ENCODE results near the gene OXA1L.

DNA sequence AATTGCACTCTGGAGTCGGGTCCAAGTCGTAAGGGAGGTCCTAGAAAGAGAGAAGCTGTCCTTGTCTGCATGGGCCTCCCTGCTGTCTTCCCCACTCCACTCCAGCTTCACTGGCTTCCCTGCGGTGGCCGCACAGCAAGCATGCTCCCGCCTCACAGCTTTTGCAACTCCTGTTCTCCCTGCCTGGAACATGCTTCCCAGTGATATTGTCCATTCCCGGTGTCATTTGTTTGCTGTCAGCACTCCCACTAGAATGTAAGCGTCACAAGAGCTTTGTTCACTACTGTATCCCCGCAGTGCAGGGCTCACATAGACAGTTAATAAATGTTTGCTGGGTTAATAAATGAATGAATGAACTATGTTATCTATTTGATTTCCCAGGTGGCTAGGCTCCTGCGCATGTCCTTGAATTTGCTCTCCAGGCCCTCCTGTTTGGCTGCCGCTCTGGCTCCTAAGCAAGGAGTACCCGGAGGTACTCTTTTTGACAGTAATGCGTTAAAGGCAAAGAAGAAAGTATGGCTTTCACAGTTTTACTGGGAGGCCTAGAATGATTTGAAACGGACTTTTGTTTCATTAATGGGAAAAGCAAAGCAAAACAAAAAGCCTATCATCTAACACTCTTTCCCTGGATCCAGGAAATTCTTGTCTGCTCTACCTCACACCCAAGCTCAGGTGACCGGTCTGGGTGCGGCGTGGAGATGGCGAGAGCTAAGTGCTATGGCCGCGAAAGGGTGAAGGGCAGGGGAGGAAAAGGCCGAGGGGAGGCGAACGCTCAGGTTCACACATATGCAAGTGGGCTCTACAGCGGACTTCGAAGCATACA lies 54.9 kb downstream of the OXA1L start:
- TF ChIP-seq, protein P1, sequence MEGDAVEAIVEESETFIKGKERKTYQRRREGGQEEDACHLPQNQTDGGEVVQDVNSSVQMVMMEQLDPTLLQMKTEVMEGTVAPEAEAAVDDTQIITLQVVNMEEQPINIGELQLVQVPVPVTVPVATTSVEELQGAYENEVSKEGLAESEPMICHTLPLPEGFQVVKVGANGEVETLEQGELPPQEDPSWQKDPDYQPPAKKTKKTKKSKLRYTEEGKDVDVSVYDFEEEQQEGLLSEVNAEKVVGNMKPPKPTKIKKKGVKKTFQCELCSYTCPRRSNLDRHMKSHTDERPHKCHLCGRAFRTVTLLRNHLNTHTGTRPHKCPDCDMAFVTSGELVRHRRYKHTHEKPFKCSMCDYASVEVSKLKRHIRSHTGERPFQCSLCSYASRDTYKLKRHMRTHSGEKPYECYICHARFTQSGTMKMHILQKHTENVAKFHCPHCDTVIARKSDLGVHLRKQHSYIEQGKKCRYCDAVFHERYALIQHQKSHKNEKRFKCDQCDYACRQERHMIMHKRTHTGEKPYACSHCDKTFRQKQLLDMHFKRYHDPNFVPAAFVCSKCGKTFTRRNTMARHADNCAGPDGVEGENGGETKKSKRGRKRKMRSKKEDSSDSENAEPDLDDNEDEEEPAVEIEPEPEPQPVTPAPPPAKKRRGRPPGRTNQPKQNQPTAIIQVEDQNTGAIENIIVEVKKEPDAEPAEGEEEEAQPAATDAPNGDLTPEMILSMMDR (IDR thresholded peaks at IDR 0.05; ENCODE audit: insufficient read depth, low read length) = no peak
- TF ChIP-seq, protein P2, sequence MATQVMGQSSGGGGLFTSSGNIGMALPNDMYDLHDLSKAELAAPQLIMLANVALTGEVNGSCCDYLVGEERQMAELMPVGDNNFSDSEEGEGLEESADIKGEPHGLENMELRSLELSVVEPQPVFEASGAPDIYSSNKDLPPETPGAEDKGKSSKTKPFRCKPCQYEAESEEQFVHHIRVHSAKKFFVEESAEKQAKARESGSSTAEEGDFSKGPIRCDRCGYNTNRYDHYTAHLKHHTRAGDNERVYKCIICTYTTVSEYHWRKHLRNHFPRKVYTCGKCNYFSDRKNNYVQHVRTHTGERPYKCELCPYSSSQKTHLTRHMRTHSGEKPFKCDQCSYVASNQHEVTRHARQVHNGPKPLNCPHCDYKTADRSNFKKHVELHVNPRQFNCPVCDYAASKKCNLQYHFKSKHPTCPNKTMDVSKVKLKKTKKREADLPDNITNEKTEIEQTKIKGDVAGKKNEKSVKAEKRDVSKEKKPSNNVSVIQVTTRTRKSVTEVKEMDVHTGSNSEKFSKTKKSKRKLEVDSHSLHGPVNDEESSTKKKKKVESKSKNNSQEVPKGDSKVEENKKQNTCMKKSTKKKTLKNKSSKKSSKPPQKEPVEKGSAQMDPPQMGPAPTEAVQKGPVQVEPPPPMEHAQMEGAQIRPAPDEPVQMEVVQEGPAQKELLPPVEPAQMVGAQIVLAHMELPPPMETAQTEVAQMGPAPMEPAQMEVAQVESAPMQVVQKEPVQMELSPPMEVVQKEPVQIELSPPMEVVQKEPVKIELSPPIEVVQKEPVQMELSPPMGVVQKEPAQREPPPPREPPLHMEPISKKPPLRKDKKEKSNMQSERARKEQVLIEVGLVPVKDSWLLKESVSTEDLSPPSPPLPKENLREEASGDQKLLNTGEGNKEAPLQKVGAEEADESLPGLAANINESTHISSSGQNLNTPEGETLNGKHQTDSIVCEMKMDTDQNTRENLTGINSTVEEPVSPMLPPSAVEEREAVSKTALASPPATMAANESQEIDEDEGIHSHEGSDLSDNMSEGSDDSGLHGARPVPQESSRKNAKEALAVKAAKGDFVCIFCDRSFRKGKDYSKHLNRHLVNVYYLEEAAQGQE (IDR thresholded peaks at IDR 0.05; ENCODE audit: insufficient replicate concordance, low read depth) = no peak
- no peak for TF ChIP-seq POLR2AphosphoS5 (IDR thresholded peaks at IDR 0.05; ENCODE audit: low read depth)
- no peak for TF ChIP-seq GABPA (IDR thresholded peaks at IDR 0.05; ENCODE audit: low read depth)
- no peak for TF ChIP-seq SPI1 (IDR thresholded peaks at IDR 0.05; ENCODE audit: borderline replicate concordance, low read depth)
